Measurements from ENCODE around the gene RRP1. TPM values are rescaled to one million over a fixed set of nuclear protein-coding genes. Genes with fewer than 3 reads are reported as not detected.

Gene RRP1
- polyA plus RNA-seq (2013) = 21.7 and 21.9 TPM in 2 replicates

GRCh38 chr21:43789276-43790009 lies at the start of gene RRP1:
Gene RRP1, plus strand, starts transcription at chr21:43789577. Its CDS starts 53 bp downstream, at chr21:43789630.
- Histone ChIP-seq H3K4me2 (ENCODE audit: low read length) (peak within 1 kb of the TSS; percentile 82), H3K36me3 (ENCODE audit: control insufficient read depth in 1 of 2, insufficient read depth in 2 of 2, low read length in 2 of 2) (peaks cover 31 to 33% of the 10 kb centered on the region in 2 experiments), H3K27ac (ENCODE audit: low read depth, low read length) (peak within 1 kb of the TSS; percentile 75), H3K4ac (ENCODE audit: low read depth, low read length) (peak within 1 kb of the TSS; percentile 92), H3K14ac (ENCODE audit: low read length) (peak within 1 kb of the TSS; percentile 93), H4K8ac (ENCODE audit: low read depth, low read length) (peak within 1 kb of the TSS; percentile 95), H3K18ac (ENCODE audit: low read length) (peak within 1 kb of the TSS; percentile 93), H2BK120ac (ENCODE audit: insufficient read depth, low read length, poor library complexity) (peak within 1 kb of the TSS; percentile 65), H2AFZ (ENCODE audit: insufficient read depth, low read length, poor library complexity) (peak within 1 kb of the TSS; percentile 65), H3K4me3 (ENCODE audit: low read depth, low read length) (peak within 1 kb of the TSS; percentile 97), H3K23ac (ENCODE audit: low read length) (no peak within 1 kb of the TSS), H3K4me1 (ENCODE audit: control insufficient read depth in 1 of 2, insufficient read depth in 2 of 2, low read length in 2 of 2) (peaks cover 7 to 8% of the 10 kb centered on the region in 2 experiments), H2AK5ac (ENCODE audit: low read length) (peak within 1 kb of the TSS; percentile 51), H2BK12ac (ENCODE audit: low read length) (no peak within 1 kb of the TSS), H3K79me1 (ENCODE audit: low read length) (peaks cover 5% of the 10 kb centered on the region), H3K9me3 (ENCODE audit: insufficient read depth, low read depth, low read length) (peaks cover 10% of the 10 kb centered on the region), H3K9ac (ENCODE audit: low read length) (peak within 1 kb of the TSS; percentile 95), H2BK5ac (ENCODE audit: low read depth, low read length, poor library complexity) (peak within 1 kb of the TSS; percentile 83), H3K27me3 (ENCODE audit: insufficient read depth, low read length) (no peaks in the 10 kb centered on the region), H4K12ac (ENCODE audit: low read depth, low read length) (peak within 1 kb of the TSS; percentile 96), H4K91ac (ENCODE audit: low read depth, low read length) (peak within 1 kb of the TSS; percentile 85), H3K79me2 (ENCODE audit: control insufficient read depth, insufficient read depth, low read length, poor library complexity) (peaks cover 7% of the 10 kb centered on the region)
- DNase-seq = peak; percentile 84 to 97
- no CpG with 5 or more reads among the region's 83 CpGs for WGBS (ENCODE audit: extremely low coverage, insufficient coverage, insufficient read length)

DNA sequence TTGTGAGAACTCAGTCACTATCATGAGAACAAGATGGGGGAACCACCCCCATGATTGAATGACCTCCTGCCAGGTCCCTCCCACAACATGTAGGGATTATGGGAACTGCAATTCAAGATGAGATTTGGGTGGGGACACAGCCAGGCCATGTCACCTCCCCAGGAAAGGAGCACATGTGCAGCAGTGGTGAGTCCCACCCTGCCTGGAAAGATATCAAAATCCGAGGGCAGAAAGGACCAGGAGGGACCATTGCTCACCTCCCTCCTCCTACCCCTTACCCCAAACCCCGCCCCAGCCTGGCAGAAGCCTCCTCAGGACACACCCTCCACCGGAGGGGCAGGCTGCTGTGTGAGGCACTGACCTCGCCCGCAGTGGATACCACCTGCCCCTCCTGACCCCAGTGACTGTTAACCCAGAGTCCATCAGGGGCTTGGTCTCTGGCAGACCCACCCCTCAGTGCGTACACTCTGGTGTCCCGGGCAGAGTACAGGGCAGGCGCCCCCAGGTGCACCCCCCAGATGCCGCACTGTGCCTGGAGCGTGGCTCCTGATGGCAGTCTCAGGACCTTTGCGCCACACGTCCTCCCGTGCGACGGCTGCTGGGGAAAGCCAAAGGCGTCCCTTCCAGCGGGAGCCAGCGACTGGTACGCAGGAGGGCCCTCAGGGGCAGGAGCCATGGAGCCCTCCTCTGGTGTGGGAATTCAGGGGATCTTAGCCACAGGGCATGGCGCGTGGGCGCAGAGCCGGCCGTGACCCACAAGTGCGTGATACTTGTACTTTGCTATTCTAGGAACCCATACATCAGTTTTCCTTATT lies 49.5 kb upstream of the RRP1 start:
- Histone ChIP-seq H2AK5ac (ENCODE audit: low read length) (no peak overlapping the region), H3K79me1 (ENCODE audit: low read length) (no peaks in the 10 kb centered on the region), H2BK5ac (ENCODE audit: low read depth, low read length, poor library complexity) (no peak overlapping the region), H2BK120ac (ENCODE audit: insufficient read depth, low read length, poor library complexity) (no peak overlapping the region), H4K8ac (ENCODE audit: low read depth, low read length) (no peak overlapping the region), H4K12ac (ENCODE audit: low read depth, low read length) (no peak overlapping the region), H2AFZ (ENCODE audit: insufficient read depth, low read length, poor library complexity) (no peak overlapping the region), H4K91ac (ENCODE audit: low read depth, low read length) (no peak overlapping the region), H3K4me2 (ENCODE audit: low read length) (no peak overlapping the region), H3K36me3 (ENCODE audit: control insufficient read depth in 1 of 2, insufficient read depth in 2 of 2, low read length in 2 of 2) (peaks cover 28 to 31% of the 10 kb centered on the region in 2 experiments), H3K27me3 (ENCODE audit: insufficient read depth, low read length) (no peaks in the 10 kb centered on the region), H3K27ac (ENCODE audit: low read depth, low read length) (no peak overlapping the region), H3K14ac (ENCODE audit: low read length) (no peak overlapping the region), H3K18ac (ENCODE audit: low read length) (no peak overlapping the region), H3K23ac (ENCODE audit: low read length) (no peak overlapping the region), H3K9me3 (ENCODE audit: insufficient read depth, low read depth, low read length) (peaks cover 2% of the 10 kb centered on the region), H2BK12ac (ENCODE audit: low read length) (no peak overlapping the region), H3K79me2 (ENCODE audit: control insufficient read depth, insufficient read depth, low read length, poor library complexity) (no peaks in the 10 kb centered on the region), H3K9ac (ENCODE audit: low read length) (no peak overlapping the region), H3K4ac (ENCODE audit: low read depth, low read length) (no peak overlapping the region), H3K4me1 (ENCODE audit: control insufficient read depth in 1 of 2, insufficient read depth in 2 of 2, low read length in 2 of 2) (no peaks in the 10 kb centered on the region), H3K4me3 (ENCODE audit: low read depth, low read length) (no peak overlapping the region)
- WGBS (ENCODE audit: extremely low coverage, insufficient coverage, insufficient read length) = no CpG with 5 or more reads among the region's 25 CpGs
- peak; percentile 15 to 35 for DNase-seq

GRCh38 chr21:43740497-43741156 lies 48.8 kb upstream of the RRP1 start:
- peak; percentile 47 to 89 for DNase-seq
- H3K18ac ChIP-seq (ENCODE audit: low read length) = no peak overlapping the region
- H3K9me3 ChIP-seq (ENCODE audit: insufficient read depth, low read depth, low read length) = peaks cover 2% of the 10 kb centered on the region
- H2BK12ac ChIP-seq (ENCODE audit: low read length) = no peak overlapping the region
- no peak overlapping the region for H2BK120ac ChIP-seq (ENCODE audit: insufficient read depth, low read length, poor library complexity)
- WGBS (ENCODE audit: extremely low coverage, insufficient coverage, insufficient read length) = no CpG with 5 or more reads among the region's 25 CpGs
- no peak overlapping the region for H3K14ac ChIP-seq (ENCODE audit: low read length)
- no peak overlapping the region for H3K23ac ChIP-seq (ENCODE audit: low read length)
- no peak overlapping the region for H3K4me3 ChIP-seq (ENCODE audit: low read depth, low read length)
- H3K27me3 ChIP-seq (ENCODE audit: insufficient read depth, low read length) = no peaks in the 10 kb centered on the region
- H3K79me2 ChIP-seq (ENCODE audit: control insufficient read depth, insufficient read depth, low read length, poor library complexity) = no peaks in the 10 kb centered on the region
- H3K27ac ChIP-seq (ENCODE audit: low read depth, low read length) = no peak overlapping the region
- peaks cover 32 to 34% of the 10 kb centered on the region in 2 experiments for H3K36me3 ChIP-seq (ENCODE audit: control insufficient read depth in 1 of 2, insufficient read depth in 2 of 2, low read length in 2 of 2)
- no peak overlapping the region for H2BK5ac ChIP-seq (ENCODE audit: low read depth, low read length, poor library complexity)
- no peaks in the 10 kb centered on the region for H3K4me1 ChIP-seq (ENCODE audit: control insufficient read depth in 1 of 2, insufficient read depth in 2 of 2, low read length in 2 of 2)
- H3K4me2 ChIP-seq (ENCODE audit: low read length) = peak overlapping the region; percentile 49
- H2AK5ac ChIP-seq (ENCODE audit: low read length) = no peak overlapping the region
- H4K91ac ChIP-seq (ENCODE audit: low read depth, low read length) = no peak overlapping the region
- H2AFZ ChIP-seq (ENCODE audit: insufficient read depth, low read length, poor library complexity) = no peak overlapping the region
- no peak overlapping the region for H4K12ac ChIP-seq (ENCODE audit: low read depth, low read length)
- no peak overlapping the region for H4K8ac ChIP-seq (ENCODE audit: low read depth, low read length)
- H3K4ac ChIP-seq (ENCODE audit: low read depth, low read length) = no peak overlapping the region
- no peaks in the 10 kb centered on the region for H3K79me1 ChIP-seq (ENCODE audit: low read length)
- no peak overlapping the region for H3K9ac ChIP-seq (ENCODE audit: low read length)

GRCh38 chr21:43741423-43742096 lies 47.8 kb upstream of the RRP1 start:
- Histone ChIP-seq H3K4me3 (ENCODE audit: low read depth, low read length) (no peak overlapping the region), H3K23ac (ENCODE audit: low read length) (no peak overlapping the region), H4K12ac (ENCODE audit: low read depth, low read length) (no peak overlapping the region), H3K79me1 (ENCODE audit: low read length) (no peaks in the 10 kb centered on the region), H2BK12ac (ENCODE audit: low read length) (no peak overlapping the region), H3K18ac (ENCODE audit: low read length) (no peak overlapping the region), H3K4me2 (ENCODE audit: low read length) (no peak overlapping the region), H3K14ac (ENCODE audit: low read length) (no peak overlapping the region), H3K79me2 (ENCODE audit: control insufficient read depth, insufficient read depth, low read length, poor library complexity) (no peaks in the 10 kb centered on the region), H4K91ac (ENCODE audit: low read depth, low read length) (no peak overlapping the region), H3K9ac (ENCODE audit: low read length) (no peak overlapping the region), H3K36me3 (ENCODE audit: control insufficient read depth in 1 of 2, insufficient read depth in 2 of 2, low read length in 2 of 2) (peaks cover 38 to 39% of the 10 kb centered on the region in 2 experiments), H2AFZ (ENCODE audit: insufficient read depth, low read length, poor library complexity) (no peak overlapping the region), H2AK5ac (ENCODE audit: low read length) (no peak overlapping the region), H3K4me1 (ENCODE audit: control insufficient read depth in 1 of 2, insufficient read depth in 2 of 2, low read length in 2 of 2) (no peaks in the 10 kb centered on the region), H4K8ac (ENCODE audit: low read depth, low read length) (no peak overlapping the region), H2BK5ac (ENCODE audit: low read depth, low read length, poor library complexity) (no peak overlapping the region), H3K4ac (ENCODE audit: low read depth, low read length) (no peak overlapping the region), H2BK120ac (ENCODE audit: insufficient read depth, low read length, poor library complexity) (no peak overlapping the region), H3K27ac (ENCODE audit: low read depth, low read length) (no peak overlapping the region), H3K9me3 (ENCODE audit: insufficient read depth, low read depth, low read length) (peaks cover 2% of the 10 kb centered on the region), H3K27me3 (ENCODE audit: insufficient read depth, low read length) (no peaks in the 10 kb centered on the region)
- WGBS (ENCODE audit: extremely low coverage, insufficient coverage, insufficient read length) = no CpG with 5 or more reads among the region's 28 CpGs
- DNase-seq = peak in 1 of 2 donors; percentile 58
